Epithelial cell of esophagus (primary cell): ENCODE results near the gene ALG13.

Experiments
- DNase-seq: peaks from one replicate; pipeline ENCODE4 v3.0.0; 2010; ENCODE audit warnings: low read depth
- H3K4me3 ChIP-seq: 2 replicates; pipeline ENCODE4 v1.5.1; 2011; ENCODE audit warnings: mild to moderate bottlenecking, low read length, control low read depth
- CTCF ChIP-seq: IDR thresholded peaks from 2 replicates; pipeline ENCODE4 v1.5.1; 2011; ENCODE audit warnings: low read depth, mild to moderate bottlenecking, low read length, control low read depth, inconsistent platforms; ENCODE audit not compliant: insufficient read depth; ENCODE audit errors: missing control alignments

The ALG13 gene

DNA sequence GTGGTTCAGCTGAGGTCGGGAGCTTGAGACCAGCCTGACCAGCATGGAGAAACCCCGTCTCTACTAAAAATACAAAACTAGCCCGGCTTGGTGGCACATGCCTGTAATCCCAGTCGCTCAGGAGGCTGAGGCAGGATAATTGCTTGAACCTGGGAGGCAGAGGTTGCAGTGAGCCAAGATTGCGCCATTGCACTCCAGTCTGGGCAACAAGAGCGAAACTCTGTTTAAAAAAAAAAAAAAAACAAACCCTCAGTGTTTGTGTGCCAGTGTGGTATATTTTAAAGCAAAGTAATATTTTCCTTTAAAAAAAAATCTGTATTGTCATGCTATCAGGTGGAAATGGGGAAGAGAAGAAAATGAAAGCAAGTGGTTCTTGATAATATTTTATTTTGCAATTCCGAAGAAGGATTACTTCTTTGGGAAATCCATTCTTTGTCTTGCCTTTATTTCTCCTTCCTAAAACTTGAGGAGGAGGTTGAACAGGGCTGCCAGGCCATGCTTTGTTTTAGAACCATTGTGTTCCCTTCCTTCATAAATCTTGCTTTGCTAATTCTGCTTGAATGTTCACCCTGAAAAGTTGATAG, 14.4 kb downstream of the ALG13 start:
- DNase-seq = no peak
- no peak overlapping the region for H3K4me3 ChIP-seq
- no peak for TF ChIP-seq CTCF

DNA sequence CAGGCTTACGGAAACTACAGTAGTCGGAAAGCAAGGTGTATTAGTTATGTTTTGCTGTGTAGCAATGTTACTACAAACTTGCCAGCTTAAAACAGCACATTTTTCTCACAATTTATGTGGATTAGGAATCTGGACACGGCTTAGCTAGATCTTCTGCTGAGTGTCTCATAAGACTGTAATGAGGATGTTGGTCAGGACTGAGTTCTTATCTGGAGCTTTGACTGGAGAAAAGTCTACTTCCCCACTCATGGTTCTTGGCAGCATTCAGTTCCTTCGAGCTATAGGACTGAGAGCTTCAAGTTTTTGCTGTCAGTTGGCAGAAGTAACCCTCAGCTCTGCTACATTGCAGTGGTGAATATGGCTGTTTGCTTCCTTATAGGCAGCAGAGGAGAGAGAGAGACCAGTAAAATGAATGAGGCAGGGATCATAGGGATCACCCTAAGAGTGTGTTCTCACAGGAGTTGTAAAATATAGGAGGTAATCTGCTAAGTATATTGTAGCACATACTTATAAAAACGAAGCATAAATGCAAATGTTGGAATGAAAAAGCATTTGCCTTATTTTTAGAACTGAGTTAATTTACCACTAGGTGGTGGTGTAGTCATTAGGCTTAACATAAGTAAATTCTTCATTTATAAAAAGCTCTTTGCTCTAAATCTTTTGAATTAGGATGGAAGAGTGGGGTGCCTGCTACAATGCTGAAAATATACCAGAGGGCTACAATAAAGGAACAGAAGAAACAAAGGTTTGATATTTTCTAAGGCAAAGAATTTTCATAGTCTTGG, 38.6 kb downstream of the ALG13 start:
- H3K4me3 ChIP-seq = no peak overlapping the region
- DNase-seq = peak; percentile 0
- TF ChIP-seq CTCF = peak; percentile 20

- no peak overlapping the region for H3K4me3 ChIP-seq
- DNase-seq = no peak
- no peak for TF ChIP-seq CTCF
Observed at GRCh38 chrX:111728096-111728495, 47.1 kb downstream of the ALG13 start.

DNA sequence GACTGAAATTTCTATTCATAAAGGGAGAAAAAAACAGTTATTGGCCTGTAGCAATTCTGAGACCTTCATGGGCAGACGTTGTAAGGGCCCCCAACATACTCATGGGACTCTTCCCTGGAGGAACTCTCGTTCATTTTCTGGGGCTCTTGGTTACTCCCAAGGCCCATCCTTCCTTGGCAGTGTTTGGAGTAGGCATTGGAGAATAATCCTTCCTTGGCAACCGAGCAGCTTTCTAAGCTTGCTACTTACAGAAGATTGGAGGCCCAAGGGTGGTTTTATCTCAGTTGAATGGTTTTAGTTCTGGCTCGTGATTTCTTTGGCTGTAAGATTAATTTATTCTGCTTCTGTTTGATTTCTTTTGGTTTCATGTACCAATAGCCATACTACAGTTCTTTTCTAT, 50.4 kb downstream of the ALG13 start:
- no peak for TF ChIP-seq CTCF
- DNase-seq = no peak
- no peak overlapping the region for H3K4me3 ChIP-seq

GRCh38 chrX:111736571-111736970, 55.6 kb downstream of the ALG13 start:
- TF ChIP-seq CTCF = no peak
- no peak for DNase-seq
- no peak overlapping the region for H3K4me3 ChIP-seq

GRCh38 chrX:111742018-111742417, 61.0 kb downstream of the ALG13 start:
- no peak for TF ChIP-seq CTCF
- no peak for DNase-seq
- no peak overlapping the region for H3K4me3 ChIP-seq

- no peak overlapping the region for H3K4me3 ChIP-seq
- peak; percentile 2 for DNase-seq
- TF ChIP-seq CTCF = no peak
Observed at GRCh38 chrX:111743316-111743715, 62.3 kb downstream of the ALG13 start.
